Activated CD4-positive, alpha-beta T cell treated with anti-CD3 and anti-CD28 coated beads for 48 hours (primary cell): ENCODE results near the gene CXorf49.
"Not testable (repeated sequence)": the region's sequence is repeated elsewhere in the genome, so short reads cannot be mapped to it uniquely, and the experiment has no call there.

ENCODE experiments used
- DNase-seq: peaks from one replicate; pipeline ENCODE4 v3.0.0-alpha.2; 2020

Gene CXorf49

GRCh38 chrX:71718185-71718584 is at the start of gene CXorf49:
TSS of gene CXorf49 (minus strand) at chrX:71718285. CDS start at chrX:71718151, 134 bp downstream.
- not testable (repeated sequence) for DNase-seq

- DNase-seq, result not testable (repeated sequence)
Observed at GRCh38 chrX:71767134-71767533, 49.0 kb upstream of the CXorf49 start.

GRCh38 chrX:71765613-71766012 is 47.5 kb upstream of the CXorf49 start:
- DNase-seq, result not testable (repeated sequence)

DNA sequence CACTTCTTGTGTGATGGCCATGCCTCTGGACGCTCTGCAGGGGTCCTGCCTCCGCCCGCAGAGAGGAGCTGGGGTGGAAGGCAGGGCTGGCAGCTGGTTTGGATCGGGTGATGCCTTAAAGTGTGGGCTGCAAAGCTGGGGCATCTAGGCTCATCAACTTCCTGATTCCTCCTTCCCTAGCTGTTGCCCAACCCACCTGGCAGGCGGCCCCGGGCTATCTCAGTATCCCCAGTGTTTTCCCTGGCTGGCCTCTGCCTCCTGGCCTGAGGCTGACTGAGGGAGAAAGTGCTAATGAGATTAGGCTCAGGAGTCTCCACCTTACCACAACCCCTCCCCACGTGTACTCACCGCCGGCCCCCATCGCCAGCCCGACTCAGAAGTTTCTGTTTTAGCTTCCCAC is 46.7 kb upstream of the CXorf49 start:
- DNase-seq, result not testable (repeated sequence)

DNA sequence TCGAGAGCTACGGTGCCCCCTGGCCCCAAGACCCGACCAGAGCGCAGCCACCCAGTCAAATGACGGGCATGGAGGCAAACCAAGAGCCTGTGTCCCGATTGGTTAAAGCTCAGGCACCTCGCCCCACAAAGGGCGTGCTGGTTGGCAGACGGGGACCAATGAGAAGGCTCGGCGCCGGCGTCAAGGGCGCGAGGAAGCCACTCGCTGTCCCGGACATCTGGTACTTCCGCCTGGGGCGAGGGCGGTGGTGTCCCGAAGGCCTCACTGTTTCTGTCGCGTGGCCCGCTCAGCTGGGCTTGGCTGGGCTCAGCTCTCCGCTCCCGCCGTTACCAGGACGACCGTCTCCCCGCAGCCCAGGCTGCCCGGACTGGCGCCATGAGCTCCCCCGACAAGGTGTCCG is 45.0 kb upstream of the CXorf49 start, which contains the start of gene CXorf49B:
TSS of gene CXorf49B (plus strand) at position 301 of the 400 bp plus-strand sequence. CDS start at position 376, 75 bp downstream.
- not testable (repeated sequence) for DNase-seq

DNA sequence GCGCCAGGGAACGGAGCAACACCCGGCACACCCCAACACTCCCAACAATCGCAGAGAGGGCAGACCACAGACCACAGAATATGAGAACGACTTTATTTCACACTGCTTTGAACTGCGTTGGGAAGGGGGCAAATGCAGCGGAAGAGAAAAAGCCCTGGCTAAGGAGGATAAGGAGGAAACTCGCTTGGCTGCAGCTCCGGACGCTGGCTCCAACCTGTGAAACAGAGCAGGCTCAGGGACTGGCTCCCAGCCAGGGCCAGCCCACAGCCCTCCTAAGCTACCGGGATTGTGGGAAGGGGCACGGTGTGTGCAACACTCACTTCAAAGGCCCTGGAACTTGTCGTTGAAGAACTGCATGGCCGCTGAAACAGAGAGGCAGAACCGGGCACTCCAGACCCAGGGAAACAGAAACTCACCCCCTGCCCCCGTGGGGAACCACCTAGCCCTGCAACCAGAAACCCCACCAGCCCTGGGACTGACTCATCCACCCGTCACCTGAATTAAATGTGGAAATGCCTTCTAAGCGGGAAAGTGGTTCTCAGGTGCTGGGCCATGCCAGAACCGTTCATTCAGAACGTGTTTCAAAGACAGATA is 42.7 kb upstream of the CXorf49 start:
- not testable (repeated sequence) for DNase-seq

- DNase-seq, result not testable (repeated sequence)
Observed at GRCh38 chrX:71720289-71720886, 2.3 kb upstream of the CXorf49 start.

GRCh38 chrX:71719195-71719594 is 1.1 kb upstream of the CXorf49 start:
- DNase-seq, result not testable (repeated sequence)

- not testable (repeated sequence) for DNase-seq
Observed at GRCh38 chrX:71716323-71716722, 1.8 kb downstream of the CXorf49 start.

- not testable (repeated sequence) for DNase-seq
Observed at GRCh38 chrX:71715551-71715950, 2.5 kb downstream of the CXorf49 start.

- DNase-seq, result not testable (repeated sequence)
Observed at GRCh38 chrX:71714064-71714463, 4.0 kb downstream of the CXorf49 start.

- DNase-seq, result not testable (repeated sequence)
Observed at GRCh38 chrX:71702853-71703252, 15.2 kb downstream of the CXorf49 start.

DNA sequence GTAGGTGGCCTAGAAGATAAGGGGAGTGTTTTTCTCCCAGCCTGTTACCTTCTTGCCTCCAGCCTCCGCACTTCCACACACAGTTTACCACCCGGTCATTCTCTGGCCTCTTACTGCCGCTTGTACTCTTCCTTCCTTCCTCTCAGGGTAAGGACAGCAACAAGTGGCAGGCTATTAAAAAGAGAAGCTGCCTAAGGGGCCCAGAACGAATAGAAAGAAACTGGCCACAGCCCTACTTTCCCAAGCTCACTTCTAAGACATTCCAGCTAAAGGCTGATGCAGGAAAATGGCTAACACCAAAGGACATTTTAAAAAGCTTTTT is 19.1 kb downstream of the CXorf49 start:
- not testable (repeated sequence) for DNase-seq

DNA sequence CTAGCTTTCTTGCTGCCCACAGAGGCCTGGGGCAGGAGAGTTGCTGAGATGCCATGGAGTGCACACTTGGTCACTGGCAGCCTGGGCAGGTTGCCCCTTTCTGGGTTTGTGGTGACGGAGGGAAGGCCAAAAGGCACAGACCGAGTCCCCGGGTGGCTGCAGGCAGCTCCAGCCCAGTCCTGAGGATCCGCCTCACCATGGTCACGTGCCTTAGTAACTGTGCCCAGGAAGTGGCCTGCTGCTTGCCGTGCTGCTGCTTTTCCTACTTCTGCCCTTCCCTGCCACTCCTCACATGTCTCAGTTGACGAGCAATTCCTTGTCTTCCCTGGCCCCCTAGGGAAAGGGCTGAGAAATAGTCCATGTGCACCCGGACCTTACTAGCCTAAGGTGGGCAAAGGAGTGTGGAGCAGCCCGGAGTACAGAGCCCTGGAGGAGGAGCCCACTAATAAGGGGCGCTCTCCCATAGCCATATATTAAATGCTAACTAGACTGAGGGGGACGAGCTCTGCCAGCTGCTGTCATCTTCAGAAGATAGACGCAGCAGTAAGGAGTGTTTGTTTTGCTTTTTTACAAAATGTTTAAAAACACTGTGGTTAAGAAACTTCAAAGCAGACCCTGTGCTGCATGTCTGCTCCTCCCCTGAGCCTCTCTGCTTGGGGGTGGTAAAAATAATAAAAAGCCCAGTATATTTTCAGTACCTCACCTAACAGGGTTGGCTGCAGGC is 19.6 kb downstream of the CXorf49 start:
- DNase-seq, result not testable (repeated sequence)

- DNase-seq, result not testable (repeated sequence)
Observed at GRCh38 chrX:71697466-71698298, 20.4 kb downstream of the CXorf49 start.

DNA sequence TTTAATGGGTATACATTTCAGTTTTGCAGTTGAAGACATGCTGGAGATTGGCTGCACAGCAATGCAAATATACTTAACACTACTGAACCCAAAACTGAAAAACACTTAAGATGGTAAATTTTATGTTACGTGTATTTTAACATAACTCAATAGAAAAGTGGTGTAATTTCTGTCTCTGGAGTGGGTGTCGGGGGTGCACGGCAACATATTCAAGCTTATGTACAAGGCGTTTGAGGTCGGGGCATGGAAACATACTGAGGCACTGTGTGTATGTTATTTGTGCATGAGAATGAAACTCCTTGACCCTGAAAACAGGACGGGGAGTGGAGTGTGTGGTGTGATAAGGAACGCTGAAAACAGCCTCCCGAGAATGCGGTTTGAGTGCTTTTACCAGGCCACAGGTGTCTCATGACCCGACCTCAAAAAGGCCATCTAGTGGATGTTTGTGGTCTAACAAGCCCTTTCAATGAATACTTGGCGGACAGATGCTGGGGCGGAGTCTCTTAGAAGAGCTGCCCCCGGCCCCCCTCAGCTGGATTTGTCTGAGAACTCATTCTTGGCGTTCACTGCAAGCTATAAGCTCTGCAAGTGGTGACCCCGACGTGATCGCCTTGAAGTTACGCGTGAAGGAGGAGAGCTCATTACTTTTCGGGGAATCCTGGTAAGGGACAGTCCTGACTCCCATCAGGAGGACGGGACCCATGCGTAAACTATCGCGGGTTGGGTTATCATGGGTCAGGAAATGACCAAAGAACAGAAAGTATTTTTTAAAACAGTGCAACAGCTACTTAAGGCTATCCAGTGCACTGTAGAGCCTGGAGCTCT is 21.2 kb downstream of the CXorf49 start:
- not testable (repeated sequence) for DNase-seq

- DNase-seq, result no peak
Observed at GRCh38 chrX:71679575-71680207, 38.4 kb downstream of the CXorf49 start.

- not testable (repeated sequence) for DNase-seq
Observed at GRCh38 chrX:71677195-71677594, 40.9 kb downstream of the CXorf49 start.

DNA sequence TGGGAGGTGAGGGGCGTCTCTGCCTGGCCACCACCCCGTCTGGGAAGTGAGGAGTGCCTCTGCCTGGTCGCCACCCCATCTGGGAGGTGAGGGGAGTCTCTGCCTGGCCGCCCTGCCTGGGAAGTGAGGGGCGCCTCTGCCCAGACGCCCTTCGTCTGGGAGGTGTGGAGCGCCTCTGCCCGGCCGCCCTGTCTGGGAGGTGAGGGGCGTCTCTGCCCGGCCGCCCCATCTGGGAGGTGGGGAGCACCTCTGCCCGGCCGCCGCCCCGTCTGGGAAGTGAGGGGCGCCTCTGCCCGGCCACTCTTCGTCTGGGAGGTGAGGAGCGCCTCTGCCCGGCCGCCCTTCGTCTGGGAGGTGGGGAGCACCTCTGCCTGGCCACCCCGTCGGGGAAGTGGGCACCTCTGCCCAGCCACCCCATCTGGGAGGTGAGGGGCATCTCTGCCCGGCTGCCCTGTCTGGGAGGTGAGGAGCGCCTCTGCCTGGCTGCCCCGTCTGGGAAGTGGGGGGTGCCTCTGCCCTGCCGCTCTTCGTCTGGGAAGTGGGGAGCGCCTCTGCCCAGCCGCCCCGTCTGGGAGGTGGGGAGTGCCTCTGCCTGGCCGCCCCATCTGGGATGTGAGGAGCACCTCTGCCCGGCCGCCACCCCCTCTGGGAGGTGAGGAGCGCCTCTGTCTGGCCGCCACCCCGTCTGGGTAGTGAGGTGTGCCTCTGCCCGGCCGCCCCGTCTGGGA is 41.9 kb downstream of the CXorf49 start:
- DNase-seq, result not testable (repeated sequence)

DNA sequence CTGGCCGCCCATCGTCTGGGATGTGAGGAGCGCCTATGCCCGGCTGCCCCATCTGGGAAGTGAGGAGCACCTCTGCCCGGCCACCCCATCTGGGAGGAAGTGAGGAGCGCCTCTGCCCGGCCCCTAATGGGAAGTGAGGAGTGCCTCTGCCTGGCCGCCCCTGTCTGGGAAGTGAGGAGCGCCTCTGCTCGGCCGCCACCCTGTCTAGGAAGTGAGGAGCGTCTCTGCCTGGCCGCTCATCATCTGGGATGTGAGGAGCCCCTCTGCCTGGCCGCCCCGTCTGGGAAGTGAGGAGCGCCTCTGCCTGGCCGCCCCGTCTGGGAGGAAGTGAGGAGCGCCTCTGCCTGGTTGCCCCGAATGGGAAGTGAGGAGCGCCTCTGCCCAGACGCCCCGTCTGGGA is 42.4 kb downstream of the CXorf49 start:
- DNase-seq, result not testable (repeated sequence)

DNA sequence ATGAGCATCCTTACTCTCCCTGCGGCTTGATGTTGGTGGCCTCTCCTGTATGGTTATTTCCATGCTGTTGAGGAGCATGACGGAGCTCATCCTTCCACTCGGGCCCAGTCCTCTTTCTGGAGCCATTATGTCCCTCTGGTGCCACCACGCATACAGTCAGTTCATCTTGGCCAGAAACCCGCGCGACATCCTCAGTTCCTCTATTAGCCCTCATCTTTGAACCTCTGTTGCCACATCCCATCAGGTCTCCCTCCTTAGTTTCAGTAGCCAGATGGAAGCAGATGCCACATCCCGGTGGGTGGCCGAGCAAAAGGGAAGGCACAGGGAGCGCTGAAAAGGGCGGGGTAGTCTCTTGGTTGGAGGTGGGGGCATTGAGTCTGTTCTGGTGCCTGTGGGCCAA is 46.1 kb downstream of the CXorf49 start:
- DNase-seq, result no peak
